GM21786 (cell line): ENCODE measurements around the gene ZNF175.
A peak's percentile ranks its signal among the peaks of the same experiment; 100 is the strongest.

Source experiments
- ATAC-seq: cut with Tn5 transposase; IDR thresholded peaks from one replicate; pipeline ENCODE4 v1.9.1; 2021; ENCODE audit not compliant: unreplicated experiment

ZNF175 gene

DNA sequence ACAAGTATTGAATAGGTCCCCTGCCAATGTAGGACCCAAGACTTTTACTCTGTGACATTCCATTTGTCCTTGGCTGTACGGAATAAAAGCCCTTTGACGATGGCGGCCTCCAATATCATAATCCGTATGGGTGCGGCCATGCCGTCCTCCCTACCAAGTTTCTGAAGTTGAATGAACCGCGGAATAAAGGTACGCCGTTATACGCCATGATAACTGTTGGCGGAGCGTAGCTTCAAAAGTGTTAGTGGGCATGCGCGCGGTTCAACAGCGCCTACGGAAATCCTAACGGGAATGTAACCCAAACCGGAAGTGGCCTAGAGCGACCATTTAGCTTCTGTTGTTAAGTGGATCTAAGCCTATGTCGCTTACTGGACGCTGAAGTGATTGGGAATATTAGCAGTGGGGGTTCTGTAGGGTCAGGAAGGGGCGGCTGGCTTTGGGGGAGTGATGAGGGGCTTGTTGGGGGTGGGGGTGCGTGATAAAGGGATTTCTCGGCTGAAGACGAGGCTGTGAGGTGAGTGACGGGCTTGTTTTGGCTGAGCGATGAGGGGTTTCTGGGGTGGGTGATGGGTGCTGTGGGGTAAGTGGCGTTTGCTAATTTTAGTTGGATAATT, at the start of gene ZNF175:
ZNF175 (plus strand) TSS at position 322 of the 614 bp plus-strand sequence. CDS start 2,047 bp downstream, outside the sequence.
- ATAC-seq = peak; percentile 75

- no peak for ATAC-seq
These were observed 49.7 kb upstream of the ZNF175 start for GRCh38 chr19:51521357-51521756.

DNA sequence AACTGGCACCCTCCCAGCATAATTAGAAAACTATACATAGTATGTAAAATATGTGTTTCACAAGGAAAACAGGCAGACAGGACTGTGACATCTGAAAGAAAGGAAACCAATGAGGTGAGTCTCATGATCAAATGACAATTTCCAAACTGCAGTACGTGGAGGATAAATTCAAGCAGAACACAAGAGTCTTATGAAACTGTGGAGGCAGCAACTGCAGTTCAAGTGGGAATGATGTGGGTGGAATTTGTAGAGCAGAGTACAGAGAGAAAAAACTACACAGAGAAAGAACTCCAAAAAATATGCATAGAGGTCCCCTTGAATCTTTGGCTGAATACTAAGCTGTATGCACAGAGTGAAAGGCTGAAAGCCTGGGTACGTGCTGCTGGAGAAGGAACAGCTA, 49.3 kb upstream of the ZNF175 start:
- ATAC-seq = no peak

GRCh38 chr19:51524666-51525264, 46.3 kb upstream of the ZNF175 start:
- no peak for ATAC-seq

DNA sequence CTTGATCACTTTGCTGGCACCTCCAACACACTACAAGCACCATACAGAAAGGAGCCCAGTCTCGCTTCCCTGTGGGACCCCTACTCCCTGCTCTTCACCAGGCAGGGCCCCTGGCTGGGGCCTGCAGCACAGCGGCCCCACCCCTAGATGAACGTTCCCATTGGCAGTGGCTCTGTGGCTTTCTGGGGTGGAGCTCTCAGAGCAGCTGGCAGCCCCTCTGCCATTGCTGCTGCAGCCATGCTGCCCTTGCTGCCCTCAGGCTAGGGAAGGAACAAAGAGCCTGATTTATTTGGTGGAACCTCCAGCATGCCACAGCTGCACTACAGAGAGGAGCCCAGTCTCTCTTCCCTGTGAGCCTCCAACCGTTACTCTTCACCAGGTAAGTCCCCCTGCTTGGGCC, 45.4 kb upstream of the ZNF175 start:
- ATAC-seq = no peak

DNA sequence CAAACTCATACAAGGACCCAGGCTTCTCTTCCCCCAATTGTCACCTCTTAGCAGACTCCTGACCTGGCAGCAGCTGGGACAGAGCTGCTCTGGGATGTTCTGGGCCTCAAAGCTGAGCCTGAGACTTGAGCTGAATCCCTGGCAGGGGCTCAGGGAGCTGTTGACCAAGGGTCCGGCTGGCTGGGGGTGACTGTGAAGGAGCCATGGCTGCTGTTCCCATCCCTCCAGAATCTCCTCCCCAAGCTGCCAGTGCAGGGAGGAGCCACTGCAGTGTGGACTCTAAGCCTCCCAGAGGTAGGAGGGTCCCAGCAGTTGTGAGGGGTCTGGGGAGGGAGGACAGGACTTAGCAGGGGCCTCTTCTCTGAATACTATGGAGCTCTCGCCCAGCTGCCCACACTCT, 41.8 kb upstream of the ZNF175 start:
- ATAC-seq = no peak

DNA sequence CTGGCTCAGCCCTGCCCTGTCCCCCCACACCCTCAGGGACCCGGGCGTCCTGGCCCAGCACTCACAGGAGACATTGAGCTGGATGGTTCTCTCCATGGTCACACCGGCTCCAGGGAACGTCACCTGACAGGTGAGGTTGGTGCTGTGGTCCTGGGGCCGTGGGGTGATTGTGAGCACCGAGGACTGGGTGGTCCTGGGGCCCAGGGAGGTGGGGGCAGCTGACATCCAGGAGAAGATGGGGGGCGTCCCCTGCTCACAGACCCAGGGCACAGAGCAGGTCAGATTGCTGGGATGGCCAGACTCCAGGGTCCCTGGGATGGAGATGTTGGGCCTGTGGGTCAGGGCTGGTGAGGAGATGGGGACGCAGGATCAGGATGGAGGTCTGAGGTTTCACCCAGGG, 40.5 kb upstream of the ZNF175 start:
- no peak for ATAC-seq

DNA sequence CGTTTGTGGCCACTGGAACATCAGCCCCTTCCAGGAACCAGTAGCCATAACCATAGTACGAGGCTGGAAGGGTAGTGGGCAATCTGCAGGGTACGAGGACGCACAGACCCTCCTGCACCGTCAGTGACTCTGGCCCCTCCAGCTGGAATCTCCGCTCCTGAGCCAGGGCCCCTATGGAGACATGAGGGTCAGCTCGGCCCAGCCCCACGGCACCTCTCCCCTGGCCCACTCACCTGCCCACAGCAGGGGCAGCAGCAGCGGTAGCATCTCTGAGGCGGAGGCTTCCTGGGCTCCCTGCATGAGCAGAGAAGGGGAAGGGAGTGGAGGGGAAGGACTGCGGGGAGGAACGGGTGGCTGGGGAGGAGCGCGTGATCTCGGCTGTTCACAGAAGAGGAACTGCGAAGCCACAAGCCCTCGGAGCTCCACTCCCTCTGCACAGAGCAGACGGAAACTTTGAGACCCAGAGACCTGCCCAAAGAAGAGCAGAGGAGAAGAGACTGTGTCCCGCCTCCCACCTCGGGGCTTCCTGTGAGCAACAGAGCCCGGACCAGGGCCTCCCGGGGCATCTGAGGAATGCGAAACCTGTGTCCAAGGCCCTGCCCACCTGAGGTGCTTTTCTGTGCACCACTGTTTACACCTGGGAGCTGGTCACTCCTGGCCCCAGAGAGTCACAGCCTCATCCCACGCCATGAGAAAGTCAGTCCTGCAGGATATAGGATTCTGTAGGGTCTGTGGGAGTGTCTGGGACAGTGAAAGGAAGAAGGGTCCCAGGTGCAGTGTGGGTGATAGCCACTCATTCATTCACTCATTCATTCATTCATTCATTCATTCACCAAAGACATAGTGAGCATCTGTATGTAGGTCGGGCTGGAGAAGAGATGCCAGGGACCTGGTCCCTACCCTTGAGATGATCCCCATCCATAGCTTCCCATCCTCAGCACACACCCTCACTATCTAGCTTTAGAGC, 39.5 kb upstream of the ZNF175 start, which contains the start of gene SIGLEC6:
SIGLEC6 (minus strand) TSS at position 322 of the 967 bp plus-strand sequence; CDS start at position 300, 22 bp downstream.
- no peak for ATAC-seq

DNA sequence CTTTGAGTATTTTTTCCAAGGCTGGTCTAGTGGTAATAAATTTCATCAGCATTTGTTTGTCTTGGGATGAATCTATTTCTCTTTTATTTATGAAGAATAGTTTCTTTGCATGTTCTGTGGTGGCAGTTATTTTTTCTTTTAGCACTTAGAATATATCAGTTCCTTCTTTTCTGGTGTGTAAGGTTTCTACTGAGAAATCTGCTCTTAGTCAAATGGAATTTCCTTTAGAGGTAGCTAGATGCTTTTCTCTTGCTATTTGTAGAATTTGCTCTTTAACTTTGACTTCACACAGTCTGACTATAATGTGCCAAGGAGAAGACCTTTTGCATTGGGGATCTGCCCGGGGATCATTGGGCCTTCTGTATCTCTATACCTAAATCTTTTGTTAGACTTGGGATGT, 35.5 kb upstream of the ZNF175 start:
- ATAC-seq = no peak

- no peak for ATAC-seq
These were observed 31.2 kb upstream of the ZNF175 start for GRCh38 chr19:51539821-51540366.

- ATAC-seq = no peak
These were observed 29.4 kb upstream of the ZNF175 start for GRCh38 chr19:51541458-51542357.

DNA sequence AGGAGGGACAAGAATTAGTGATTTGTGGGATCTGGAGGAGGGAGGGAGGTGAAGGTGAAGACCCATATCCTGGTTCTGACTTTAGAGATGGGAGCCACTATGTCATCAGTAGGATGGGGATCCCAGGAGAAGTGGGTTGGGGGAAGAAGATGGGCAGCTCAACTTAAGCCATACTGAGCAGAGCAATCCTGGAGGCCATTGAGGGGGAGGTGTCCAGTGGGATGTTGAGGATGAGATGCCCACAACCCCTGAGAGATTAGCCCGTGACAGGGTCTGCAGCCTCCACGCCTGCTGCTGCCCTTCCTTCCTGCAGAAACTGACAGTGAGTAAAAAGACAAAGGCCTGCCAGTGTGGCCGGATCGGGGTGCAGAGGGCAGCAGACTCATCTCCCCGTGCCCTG, 28.4 kb upstream of the ZNF175 start:
- no peak for ATAC-seq

GRCh38 chr19:51544038-51544437, 27.0 kb upstream of the ZNF175 start:
- ATAC-seq = no peak

DNA sequence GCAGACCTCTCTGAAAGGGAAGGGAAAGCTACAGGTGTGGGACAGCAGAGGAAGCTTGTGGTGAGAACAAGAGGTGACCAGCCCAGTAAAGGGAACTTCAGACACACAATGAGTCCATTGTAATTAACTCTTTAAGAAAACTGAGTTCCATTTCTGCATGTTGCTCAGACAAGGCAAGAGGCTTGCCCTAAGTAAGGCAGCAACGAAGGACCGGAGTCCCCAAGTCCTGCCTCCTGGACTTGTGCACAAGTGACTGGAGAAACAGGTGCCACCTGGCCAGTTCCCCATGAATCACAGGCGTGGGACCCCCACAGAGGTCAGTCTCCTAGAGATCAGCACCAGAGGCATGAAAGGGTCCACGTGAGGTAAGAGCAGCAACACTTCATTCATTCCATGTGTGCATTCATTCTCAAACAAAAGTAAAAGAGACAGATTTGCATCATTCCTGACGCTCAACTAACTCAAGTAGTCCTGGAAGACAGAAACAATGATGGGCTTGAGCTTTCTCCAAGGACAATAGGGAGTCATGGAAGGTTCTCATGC, 24.9 kb upstream of the ZNF175 start:
- ATAC-seq = no peak

DNA sequence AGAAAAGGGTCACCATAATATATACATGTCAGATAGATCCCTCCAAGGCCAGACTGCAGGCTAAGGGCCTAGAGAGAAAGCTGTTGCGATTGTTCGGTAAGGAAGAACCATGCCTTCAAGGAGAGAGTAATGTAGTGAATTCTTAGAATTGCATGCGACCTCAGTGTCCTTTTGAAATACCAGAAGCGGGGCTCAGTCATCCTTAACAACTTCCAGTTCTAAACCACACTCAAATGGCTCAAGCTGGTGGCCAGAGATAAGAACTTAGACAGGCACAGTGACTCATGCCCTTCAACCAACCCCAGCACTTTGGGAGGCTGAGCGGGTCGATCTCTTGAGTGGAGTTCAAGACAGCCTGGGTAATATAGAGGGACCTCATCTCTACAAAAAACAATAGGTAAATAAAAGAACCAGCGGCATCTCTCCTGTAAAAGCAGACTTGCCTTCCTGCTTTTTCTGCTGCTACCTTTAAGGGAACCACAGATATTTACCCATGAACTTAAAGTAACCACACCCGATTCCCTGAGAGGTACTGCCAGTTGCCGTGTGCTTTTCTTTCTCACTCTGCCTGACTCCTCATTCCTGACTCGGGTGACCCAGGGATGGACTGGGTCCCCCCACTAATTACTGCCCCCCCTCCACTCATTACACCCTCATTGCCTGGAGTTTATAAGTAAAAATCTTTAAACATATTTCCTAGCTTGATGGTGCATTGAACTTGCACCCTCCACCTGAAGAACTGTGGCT, 24.3 kb upstream of the ZNF175 start:
- no peak for ATAC-seq

- no peak for ATAC-seq
These were observed 23.5 kb upstream of the ZNF175 start for GRCh38 chr19:51547397-51548212.

GRCh38 chr19:51548213-51548651, 22.9 kb upstream of the ZNF175 start:
- no peak for ATAC-seq

- ATAC-seq = no peak
These were observed 22.2 kb upstream of the ZNF175 start for GRCh38 chr19:51548891-51549305.
